Naive thymus-derived CD4-positive, alpha-beta T cell (primary cell): ENCODE measurements around the gene SNX14. TPM values are rescaled to one million over a fixed set of nuclear protein-coding genes. Genes with fewer than 3 reads are reported as not detected.
"Not testable (repeated sequence)": the region's sequence is repeated elsewhere in the genome, so short reads cannot be mapped to it uniquely, and the experiment has no call there.

Experiments used
- ATAC-seq: fragments of 150-1000 bp; cut with Tn5 transposase; 2 replicates; pipeline ENCODE4 v1.10.0; 2021; ENCODE audit warnings: mild to moderate bottlenecking, moderate library complexity
- CTCF ChIA-PET: fragments of 350-600 bp; sonication (Branson Sonifier 250); formaldehyde crosslinking; loops from one replicate; lab custom pipeline; 2021; ENCODE audit warnings: antibody characterized with exemption; lab: Charles Lee
- POLR2A ChIA-PET: fragments of 350-600 bp; sonication (Branson Sonifier 250); formaldehyde crosslinking; loops from one replicate; lab custom pipeline; 2021; ENCODE audit warnings: antibody characterized with exemption, inconsistent platforms; lab: Charles Lee
- DNase-seq, 9 donors: peaks; one replicate each; pipeline versions ENCODE4 v3.0.0 to v3.0.0-alpha.2; 2020 to 2022; ENCODE audit warnings: mixed read lengths in 1 of 9
- H3K27ac ChIP-seq: one replicate; pipeline ENCODE4 v1.7.0; 2013; ENCODE audit warnings: mild to moderate bottlenecking, low read depth, low read length, moderate library complexity
- H3K27me3 ChIP-seq, 2 donors: one replicate each; pipeline ENCODE4 v1.7.0; 2013; ENCODE audit warnings: low read length in 2 of 2, mild to moderate bottlenecking in 2 of 2, moderate library complexity in 2 of 2; ENCODE audit not compliant: control insufficient read depth in 2 of 2, insufficient read depth in 2 of 2
- H3K36me3 ChIP-seq, 3 experiments: 1 replicate in 2 of 3; 2 replicates in 1 of 3; pipeline ENCODE4 v1.7.0; 2013; ENCODE audit warnings: low read length in 3 of 3, mild to moderate bottlenecking in 3 of 3, moderate library complexity in 1 of 3; ENCODE audit not compliant: insufficient read depth in 3 of 3, control insufficient read depth in 2 of 3
- H3K4me1 ChIP-seq, 2 donors: one replicate each; pipeline ENCODE4 v1.7.0; 2013; ENCODE audit warnings: low read length in 2 of 2, mild to moderate bottlenecking in 2 of 2, moderate library complexity in 1 of 2; ENCODE audit not compliant: control insufficient read depth in 2 of 2, insufficient read depth in 2 of 2
- H3K4me3 ChIP-seq: 2 replicates; pipeline ENCODE4 v1.7.0; 2013; ENCODE audit warnings: mild to moderate bottlenecking, low read length
- H3K9me3 ChIP-seq, 3 experiments: 1 replicate in 2 of 3; 2 replicates in 1 of 3; pipeline ENCODE4 v1.7.0; 2013; ENCODE audit warnings: low read length in 3 of 3; ENCODE audit not compliant: control insufficient read depth in 2 of 3
- H3K27ac Mint-ChIP-seq, 9 donors: one replicate each; pipeline ENCODE4 v1.8.0; 2020 to 2022; ENCODE audit warnings: mixed read lengths in 9 of 9, mild to moderate bottlenecking in 8 of 9, moderate library complexity in 5 of 9, inconsistent platforms in 2 of 9
- H3K27me3 Mint-ChIP-seq, 5 donors: one replicate each; pipeline ENCODE4 v1.8.0; 2021 to 2022; ENCODE audit warnings: mixed read lengths in 5 of 5, mild to moderate bottlenecking in 1 of 5
- H3K36me3 Mint-ChIP-seq, 5 donors: one replicate each; pipeline ENCODE4 v1.8.0; 2020 to 2022; ENCODE audit warnings: mixed read lengths in 5 of 5, mild to moderate bottlenecking in 3 of 5, inconsistent platforms in 1 of 5
- H3K4me1 Mint-ChIP-seq, 7 donors: one replicate each; pipeline ENCODE4 v1.8.0; 2020 to 2022; ENCODE audit warnings: mixed read lengths in 7 of 7, mild to moderate bottlenecking in 3 of 7, inconsistent platforms in 1 of 7
- H3K4me3 Mint-ChIP-seq, 10 donors: one replicate each; pipeline ENCODE4 v1.8.0; 2020 to 2022; ENCODE audit warnings: mild to moderate bottlenecking in 10 of 10, mixed read lengths in 10 of 10, moderate library complexity in 6 of 10, inconsistent platforms in 2 of 10
- H3K9me3 Mint-ChIP-seq, 11 donors: one replicate each; pipeline ENCODE4 v1.8.0; 2020 to 2022; ENCODE audit warnings: mixed read lengths in 11 of 11, mild to moderate bottlenecking in 4 of 11, inconsistent platforms in 1 of 11, moderate library complexity in 1 of 11
- intact Hi-C, 2 donors: fragments of 100-400 bp; cut with micrococcal nuclease; formaldehyde crosslinking; loops; one replicate each; pipeline ENCODE4 v1.15.1; 2023
- polyA plus RNA-seq, 2 donors: library from polyadenylated mRNA; unstranded; fragments of 300-500 nt; fragmentation: Illumina TruSeq; gene quantifications; one replicate each; pipeline ENCODE4 v1.2.3, GENCODE V29; 2021
- total RNA-seq, 6 experiments: library from RNA in 5 of 6; stranded (reverse) in 5 of 6; gene quantifications; 1 replicate in 5 of 6; 2 replicates in 1 of 6; pipeline ENCODE4 v1.2.3 and lab custom pipeline; 2021 to 2026

Gene SNX14
- total and polyA plus RNA-seq, 7 experiments from 2014 or later = 30.1 to 71.8 (median 45.7) TPM

DNA sequence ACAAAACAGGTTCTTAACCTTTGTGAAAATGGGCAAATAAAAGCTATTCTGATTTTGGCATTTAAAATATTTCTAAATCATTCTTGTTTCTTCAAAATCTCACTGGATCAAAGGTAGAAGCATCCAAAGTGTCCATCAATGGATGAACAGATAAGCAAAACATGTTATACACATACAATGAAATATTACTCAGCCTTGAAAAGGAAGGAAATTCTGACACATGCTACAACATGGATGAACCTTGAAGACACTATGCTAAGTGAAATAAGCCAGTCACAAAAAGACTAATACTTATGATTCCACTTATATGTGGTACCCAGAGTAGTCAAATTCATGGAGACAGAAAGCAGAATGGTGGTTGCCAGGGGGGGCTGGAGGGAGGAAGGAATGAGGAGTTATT, 45.9 kb downstream of the SNX14 start:
- no peak overlapping the region for H3K4me3 Mint-ChIP-seq
- peaks cover 9 to 51% (median 33%) of the 10 kb centered on the region in 5 donors for H3K36me3 Mint-ChIP-seq
- intact Hi-C loops = no loop called here
- Histone ChIP-seq H3K4me3 (no peak overlapping the region), H3K27me3 (no peaks in the 10 kb centered on the region), H3K9me3 (no peaks in the 10 kb centered on the region), H3K36me3 (peaks cover 3 to 22% (median 7%) of the 10 kb centered on the region in 3 experiments), H3K4me1 (no peaks in the 10 kb centered on the region), H3K27ac (no peak overlapping the region)
- no peaks in the 10 kb centered on the region for H3K27me3 Mint-ChIP-seq
- no peak overlapping the region for H3K27ac Mint-ChIP-seq
- POLR2A ChIA-PET = interaction anchor here (0.9 kb wide), 1 partner anchor 131 kb away, joined by 3 read pairs; no protein-coding TSS in a partner anchor
- H3K9me3 Mint-ChIP-seq = peaks cover 0 to 5% (median 0%) of the 10 kb centered on the region in 11 donors
- no peaks in the 10 kb centered on the region for H3K4me1 Mint-ChIP-seq
- CTCF ChIA-PET = no interaction called here
- no peak for DNase-seq
- no peak for ATAC-seq

DNA sequence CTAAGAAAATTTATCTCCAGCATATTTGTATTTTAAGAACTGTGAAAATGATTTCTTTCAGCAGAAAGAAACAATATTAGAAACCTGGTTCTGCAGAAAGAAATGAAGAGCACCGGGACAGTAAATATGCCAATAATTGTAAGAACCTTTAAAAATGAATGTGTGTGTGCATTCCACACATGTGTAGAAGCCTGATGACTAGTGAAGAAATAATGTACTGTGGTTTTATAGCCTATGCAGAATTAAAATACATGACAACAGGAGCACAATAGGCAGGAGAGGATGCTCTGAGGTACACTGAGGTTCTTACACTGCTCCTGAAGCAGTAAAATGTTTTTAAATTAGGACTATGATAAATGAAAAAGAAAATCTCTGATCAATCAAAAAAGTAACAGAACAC, 48.9 kb downstream of the SNX14 start:
- Histone ChIP-seq H3K4me3 (no peak overlapping the region), H3K27ac (no peak overlapping the region), H3K4me1 (no peaks in the 10 kb centered on the region), H3K27me3 (no peaks in the 10 kb centered on the region), H3K36me3 (peaks cover 3 to 25% (median 8%) of the 10 kb centered on the region in 3 experiments), H3K9me3 (no peaks in the 10 kb centered on the region)
- ATAC-seq (no peak), DNase-seq (no peak)
- CTCF ChIA-PET = no interaction called here
- intact Hi-C loops = no loop called here
- peaks cover 0 to 5% (median 0%) of the 10 kb centered on the region in 11 donors for H3K9me3 Mint-ChIP-seq
- peaks cover 5 to 41% (median 28%) of the 10 kb centered on the region in 5 donors for H3K36me3 Mint-ChIP-seq
- no peaks in the 10 kb centered on the region for H3K4me1 Mint-ChIP-seq
- peak overlapping the region in 3 of 9 donors; percentile 24 to 59 (median 49) for H3K27ac Mint-ChIP-seq
- POLR2A ChIA-PET = no interaction called here
- H3K27me3 Mint-ChIP-seq = no peaks in the 10 kb centered on the region
- H3K4me3 Mint-ChIP-seq = no peak overlapping the region

DNA sequence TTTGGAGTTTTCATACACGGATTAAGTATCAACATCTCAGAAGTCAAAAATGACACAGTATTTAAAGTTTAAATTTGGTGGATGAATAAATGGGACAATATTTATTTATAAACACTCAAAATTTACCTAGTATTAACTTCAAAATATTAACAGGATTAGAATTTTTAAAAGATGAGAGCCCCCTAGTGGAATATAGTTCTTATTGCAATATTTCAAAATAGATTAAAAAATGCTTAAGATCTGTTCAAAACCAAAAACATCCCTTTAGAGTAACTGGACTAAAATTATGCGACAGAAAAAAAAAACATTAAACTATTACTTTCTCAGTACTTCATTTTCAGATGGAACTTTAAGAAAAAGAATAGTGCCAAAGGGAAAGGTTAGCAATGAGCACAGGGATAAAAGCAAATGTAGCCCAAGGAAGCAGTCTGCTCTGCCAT, 56.6 kb downstream of the SNX14 start:
- H3K4me3 Mint-ChIP-seq = no peak overlapping the region
- no peaks in the 10 kb centered on the region for H3K9me3 Mint-ChIP-seq
- POLR2A ChIA-PET = interaction anchor here (1.9 kb wide), 1 partner anchor 142 kb away, joined by 7 read pairs; no protein-coding TSS in a partner anchor

DNA sequence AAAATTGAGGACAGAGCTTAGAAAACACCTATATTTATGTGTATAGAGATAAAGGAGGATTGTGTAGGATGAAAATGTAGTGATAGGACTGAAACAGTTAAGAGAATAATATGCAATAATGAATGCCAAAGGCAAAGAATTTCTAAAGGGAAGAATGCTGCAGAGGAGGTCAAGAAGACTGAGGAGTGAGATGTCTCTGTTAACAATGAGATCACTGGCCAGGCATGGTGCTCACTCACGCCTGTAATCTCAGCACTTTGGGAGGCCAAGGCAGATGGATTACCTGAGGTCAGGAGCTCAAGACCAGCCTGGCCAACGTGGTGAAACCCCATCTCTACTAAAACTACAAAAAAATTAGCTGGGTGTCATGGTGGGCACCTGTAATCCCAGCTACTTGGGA, 69.4 kb downstream of the SNX14 start:
- Mint-ChIP-seq H3K36me3 (peaks cover 27 to 54% (median 40%) of the 10 kb centered on the region in 5 donors), H3K4me1 (peaks cover 0 to 11% (median 0%) of the 10 kb centered on the region in 7 donors)
- H3K4me3 Mint-ChIP-seq, DNase-seq, ATAC-seq, H3K27me3 Mint-ChIP-seq, H3K27me3 ChIP-seq, intact Hi-C loops, POLR2A ChIA-PET, H3K27ac Mint-ChIP-seq, H3K9me3 ChIP-seq, H3K4me1 ChIP-seq, H3K27ac ChIP-seq, H3K4me3 ChIP-seq, H3K9me3 Mint-ChIP-seq: not testable (repeated sequence)
- peaks cover 4 to 30% (median 10%) of the 10 kb centered on the region in 3 experiments for H3K36me3 ChIP-seq
- CTCF ChIA-PET = interaction anchor here (0.7 kb wide), 1 partner anchor 36 kb away, joined by 4 read pairs; no protein-coding TSS in a partner anchor

More for the DNA sequence above, 56.6 kb downstream of the SNX14 start:
- H3K27me3 Mint-ChIP-seq = no peaks in the 10 kb centered on the region
- H3K27ac ChIP-seq = no peak overlapping the region
- no peaks in the 10 kb centered on the region for H3K4me1 ChIP-seq
- H3K27me3 ChIP-seq = no peaks in the 10 kb centered on the region
- H3K4me3 ChIP-seq = no peak overlapping the region
- H3K9me3 ChIP-seq = no peaks in the 10 kb centered on the region
- H3K27ac Mint-ChIP-seq = peak overlapping the region in 4 of 9 donors; percentile 25 to 68 (median 54)
- DNase-seq = peak in 3 of 9 donors; percentile 1 to 15 (median 4)
- CTCF ChIA-PET = interaction anchor here (0.6 to 1.3 kb wide), 5 partner anchors 11 to 168 kb away, joined by 3 to 9 read pairs (median 4); no protein-coding TSS in a partner anchor
- peaks cover 0 to 4% (median 0%) of the 10 kb centered on the region in 7 donors for H3K4me1 Mint-ChIP-seq
- H3K36me3 ChIP-seq = peaks cover 6 to 26% (median 8%) of the 10 kb centered on the region in 3 experiments
- no peak for ATAC-seq
- intact Hi-C loops = loop anchor here (1.0 kb wide), 3 partner anchors 54 to 182 kb away; no protein-coding TSS in a partner anchor
- H3K36me3 Mint-ChIP-seq = peaks cover 0 to 21% (median 4%) of the 10 kb centered on the region in 5 donors

DNA sequence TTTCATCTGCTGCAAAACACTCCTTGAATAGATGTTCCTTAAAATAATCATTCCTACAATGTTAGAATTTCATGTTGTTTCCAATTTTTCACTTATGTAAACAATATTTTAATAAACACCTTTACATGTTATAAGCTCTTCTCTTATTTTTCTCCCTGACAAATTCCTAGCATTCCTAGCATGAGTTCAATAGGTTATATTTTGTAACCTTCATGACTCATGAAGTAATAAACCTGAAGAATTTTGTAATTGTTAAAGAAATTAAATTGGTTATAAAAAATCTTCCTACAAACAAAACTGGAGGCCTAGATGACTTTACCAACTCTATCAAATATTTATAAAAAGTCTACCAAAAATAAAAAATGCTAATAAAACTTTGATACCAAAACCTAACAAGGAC, 77.5 kb downstream of the SNX14 start:
- no peaks in the 10 kb centered on the region for H3K4me1 ChIP-seq
- H3K4me1 Mint-ChIP-seq = no peaks in the 10 kb centered on the region
- ATAC-seq (no peak), DNase-seq (no peak)
- peaks cover 5 to 29% (median 21%) of the 10 kb centered on the region in 3 experiments for H3K36me3 ChIP-seq
- H3K27ac Mint-ChIP-seq = no peak overlapping the region
- H3K4me3 Mint-ChIP-seq = no peak overlapping the region
- H3K4me3 ChIP-seq = no peak overlapping the region
- H3K36me3 Mint-ChIP-seq = peaks cover 14 to 42% (median 40%) of the 10 kb centered on the region in 5 donors
- intact Hi-C loops = no loop called here
- H3K9me3 Mint-ChIP-seq = no peaks in the 10 kb centered on the region
- no peaks in the 10 kb centered on the region for H3K27me3 ChIP-seq
- no peak overlapping the region for H3K27ac ChIP-seq
- POLR2A ChIA-PET = no interaction called here
- no peaks in the 10 kb centered on the region for H3K9me3 ChIP-seq
- CTCF ChIA-PET = no interaction called here
- H3K27me3 Mint-ChIP-seq = no peaks in the 10 kb centered on the region

DNA sequence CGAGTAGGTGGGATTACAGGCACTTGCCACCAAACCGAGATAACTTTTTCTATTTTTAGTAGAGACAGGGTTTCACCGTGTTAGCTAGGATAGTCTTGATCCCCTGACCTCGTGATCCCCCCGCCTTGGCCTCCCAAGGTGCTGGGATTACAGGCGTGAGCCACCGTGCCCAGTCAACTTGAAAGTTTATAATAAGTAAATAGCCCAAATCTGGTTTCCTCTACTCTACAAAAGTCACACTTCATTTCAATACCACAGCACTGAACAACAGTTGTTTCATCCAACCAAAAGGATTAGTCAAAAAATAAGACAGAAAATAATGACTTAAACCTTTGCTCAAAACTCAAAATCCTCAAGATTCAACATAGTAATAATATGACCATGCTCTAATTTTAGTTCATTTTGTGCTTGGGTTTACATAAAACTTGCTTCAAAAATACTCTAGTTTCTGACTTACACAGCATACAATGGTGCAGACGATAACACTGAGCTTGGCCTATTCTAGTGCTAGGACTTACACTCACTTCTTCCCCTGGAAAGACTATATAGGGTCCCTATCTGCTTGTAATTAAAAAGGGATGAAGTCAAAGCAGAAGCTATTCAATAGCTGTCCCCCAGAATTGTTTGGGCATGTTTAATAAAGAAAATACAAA, 87.1 kb downstream of the SNX14 start:
- Mint-ChIP-seq H3K27ac (peak overlapping the region in 1 of 9 donors; percentile 17), H3K4me3 (no peak overlapping the region), H3K9me3 (no peaks in the 10 kb centered on the region), H3K36me3 (peaks cover 13 to 57% (median 43%) of the 10 kb centered on the region in 5 donors), H3K27me3 (no peaks in the 10 kb centered on the region), H3K4me1 (peaks cover 0 to 4% (median 0%) of the 10 kb centered on the region in 7 donors)
- no peaks in the 10 kb centered on the region for H3K4me1 ChIP-seq
- ATAC-seq = no peak
- no peak overlapping the region for H3K4me3 ChIP-seq
- no peak overlapping the region for H3K27ac ChIP-seq
- no peaks in the 10 kb centered on the region for H3K27me3 ChIP-seq
- ChIA-PET CTCF (no interaction called here), POLR2A (no interaction called here)
- intact Hi-C loops = no loop called here
- H3K36me3 ChIP-seq = peaks cover 0 to 22% (median 0%) of the 10 kb centered on the region in 3 experiments
- H3K9me3 ChIP-seq = no peaks in the 10 kb centered on the region
- DNase-seq = no peak
